Measurements from ENCODE around the gene SCAANT1. TPM values are rescaled to one million over a fixed set of nuclear protein-coding genes. Genes with fewer than 3 reads are reported as not detected.

Gene SCAANT1
- total and polyA plus RNA-seq, 8 donors: not detected

GRCh38 chr3:63914312-63914711 is 2.1 kb upstream of the SCAANT1 start:
- peak overlapping the region in 3 of 4 donors; percentile 56 to 70 (median 67) for H3K4me3 ChIP-seq
- peaks cover 15 to 40% (median 37%) of the 10 kb centered on the region in 4 donors for H3K36me3 ChIP-seq
- WGBS, 5 donors: 24 to 37% (median 30%) methylated on average over 5 of the region's 5 CpGs
- DNase-seq: peak; percentile 68 to 88
- intact Hi-C loops (cut with DNase I; ENCODE audit: low total_unique reads): loop anchor here (10.0 kb wide), 1 partner anchor 80 kb away; no protein-coding TSS in a partner anchor
- peaks cover 16 to 48% (median 41%) of the 10 kb centered on the region in 4 donors for H3K4me1 ChIP-seq
- no peaks in the 10 kb centered on the region for H3K9me3 ChIP-seq
- peak overlapping the region; percentile 58 to 100 (median 96) for H3K27ac ChIP-seq
- TF ChIP-seq POLR2A (IDR thresholded peaks at IDR 0.05): no peak
- TF ChIP-seq, protein P1, sequence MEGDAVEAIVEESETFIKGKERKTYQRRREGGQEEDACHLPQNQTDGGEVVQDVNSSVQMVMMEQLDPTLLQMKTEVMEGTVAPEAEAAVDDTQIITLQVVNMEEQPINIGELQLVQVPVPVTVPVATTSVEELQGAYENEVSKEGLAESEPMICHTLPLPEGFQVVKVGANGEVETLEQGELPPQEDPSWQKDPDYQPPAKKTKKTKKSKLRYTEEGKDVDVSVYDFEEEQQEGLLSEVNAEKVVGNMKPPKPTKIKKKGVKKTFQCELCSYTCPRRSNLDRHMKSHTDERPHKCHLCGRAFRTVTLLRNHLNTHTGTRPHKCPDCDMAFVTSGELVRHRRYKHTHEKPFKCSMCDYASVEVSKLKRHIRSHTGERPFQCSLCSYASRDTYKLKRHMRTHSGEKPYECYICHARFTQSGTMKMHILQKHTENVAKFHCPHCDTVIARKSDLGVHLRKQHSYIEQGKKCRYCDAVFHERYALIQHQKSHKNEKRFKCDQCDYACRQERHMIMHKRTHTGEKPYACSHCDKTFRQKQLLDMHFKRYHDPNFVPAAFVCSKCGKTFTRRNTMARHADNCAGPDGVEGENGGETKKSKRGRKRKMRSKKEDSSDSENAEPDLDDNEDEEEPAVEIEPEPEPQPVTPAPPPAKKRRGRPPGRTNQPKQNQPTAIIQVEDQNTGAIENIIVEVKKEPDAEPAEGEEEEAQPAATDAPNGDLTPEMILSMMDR (IDR thresholded peaks at IDR 0.05): no peak
- peak in 1 of 3 donors; percentile 51 for TF ChIP-seq POLR2AphosphoS5 (IDR thresholded peaks at IDR 0.05)
- TF ChIP-seq EP300 (IDR thresholded peaks at IDR 0.05): no peak
- H3K27me3 ChIP-seq: no peaks in the 10 kb centered on the region

DNA sequence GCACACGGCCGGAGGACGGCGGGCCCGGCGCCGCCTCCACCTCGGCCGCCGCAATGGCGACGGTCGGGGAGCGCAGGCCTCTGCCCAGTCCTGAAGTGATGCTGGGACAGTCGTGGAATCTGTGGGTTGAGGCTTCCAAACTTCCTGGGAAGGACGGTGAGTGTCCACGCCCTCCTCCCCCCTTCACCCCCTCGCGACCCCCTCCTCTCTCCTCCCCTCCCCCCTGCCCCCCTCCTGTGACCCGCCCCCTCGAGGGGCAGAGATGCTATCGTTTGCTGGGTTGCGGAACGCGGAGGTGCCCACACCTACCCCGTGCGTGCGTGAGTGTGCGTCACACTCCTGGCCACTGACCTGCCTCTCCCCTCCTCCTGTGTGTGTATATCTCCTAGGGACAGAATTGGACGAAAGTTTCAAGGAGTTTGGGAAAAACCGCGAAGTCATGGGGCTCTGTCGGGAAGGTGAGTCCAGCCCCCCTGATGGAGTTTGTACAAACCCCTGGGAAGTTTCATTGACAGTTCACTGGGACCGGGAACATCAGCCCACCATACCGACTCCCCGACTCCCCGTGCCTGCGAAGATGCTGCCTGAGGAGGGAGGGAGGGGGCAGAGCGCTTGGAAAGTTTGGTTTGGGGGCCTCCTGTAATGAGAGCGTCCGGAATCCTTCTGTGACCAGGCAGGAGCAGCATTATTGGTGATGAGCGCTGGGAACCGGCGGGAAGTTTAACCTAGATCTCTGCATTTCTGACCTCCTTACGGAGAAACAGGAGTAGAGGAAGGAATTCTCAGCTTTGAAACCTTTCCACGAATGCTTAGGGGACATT is 795 bp upstream of the SCAANT1 start:
- peaks cover 16 to 38% (median 37%) of the 10 kb centered on the region in 4 donors for H3K4me1 ChIP-seq
- DNase-seq: peak; percentile 76 to 91
- peak overlapping the region; percentile 94 to 100 (median 99) for H3K27ac ChIP-seq
- no peaks in the 10 kb centered on the region for H3K27me3 ChIP-seq
- peak overlapping the region; percentile 56 to 93 (median 68) for H3K4me3 ChIP-seq
- intact Hi-C loops (cut with DNase I; ENCODE audit: low total_unique reads): loop anchor here (10.0 kb wide), 1 partner anchor 82 kb away; no protein-coding TSS in a partner anchor
- peaks cover 11 to 29% (median 25%) of the 10 kb centered on the region in 4 donors for H3K36me3 ChIP-seq
- 3 to 7% (median 4%) methylated on average over 24 to 46 of the region's 46 CpGs for WGBS, 5 donors
- H3K9me3 ChIP-seq: no peaks in the 10 kb centered on the region
- no peak for TF ChIP-seq EP300 (IDR thresholded peaks at IDR 0.05)
- TF ChIP-seq POLR2A (IDR thresholded peaks at IDR 0.05): no peak
- peak; percentile 25 to 48 (median 40) for TF ChIP-seq POLR2AphosphoS5 (IDR thresholded peaks at IDR 0.05)
- TF ChIP-seq, protein P1 (IDR thresholded peaks at IDR 0.05): no peak

DNA sequence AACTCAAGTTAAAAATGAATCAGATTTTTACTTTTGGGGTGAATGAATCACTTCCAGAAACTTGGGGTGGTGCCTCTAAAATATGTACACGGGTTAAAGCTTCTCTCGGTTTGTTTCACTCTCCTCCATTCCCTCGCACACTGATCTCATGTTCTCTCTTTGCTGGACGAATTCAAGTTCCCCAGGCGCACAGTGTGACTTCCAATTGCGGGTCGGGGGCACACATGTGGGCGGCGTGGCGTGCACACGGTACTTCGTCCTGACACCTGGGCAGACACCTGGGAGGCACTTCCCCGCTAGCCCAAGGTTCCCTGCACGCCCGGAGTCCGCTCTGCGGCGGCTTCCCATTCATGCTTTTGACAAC is 692 bp downstream of the SCAANT1 start:
- Histone ChIP-seq H3K9me3 (no peaks in the 10 kb centered on the region), H3K27ac (peak overlapping the region; percentile 94 to 100 (median 99)), H3K36me3 (peaks cover 4 to 18% (median 11%) of the 10 kb centered on the region in 4 donors), H3K27me3 (no peaks in the 10 kb centered on the region), H3K4me3 (peak overlapping the region; percentile 56 to 93 (median 68)), H3K4me1 (peaks cover 16 to 38% (median 36%) of the 10 kb centered on the region in 4 donors)
- DNase-seq: no peak
- TF ChIP-seq, protein P1 (IDR thresholded peaks at IDR 0.05): no peak
- TF ChIP-seq EP300 (IDR thresholded peaks at IDR 0.05): no peak
- no peak for TF ChIP-seq POLR2A (IDR thresholded peaks at IDR 0.05)
- TF ChIP-seq POLR2AphosphoS5 (IDR thresholded peaks at IDR 0.05): no peak
- intact Hi-C loops (cut with DNase I; ENCODE audit: low total_unique reads): loop anchor here (10.0 kb wide), 1 partner anchor 83 kb away; no protein-coding TSS in a partner anchor
- 0 to 1% (median 1%) methylated on average over 12 to 18 of the region's 18 CpGs for WGBS, 5 donors

GRCh38 chr3:63910891-63911290 is 1.3 kb downstream of the SCAANT1 start:
- H3K27ac ChIP-seq: peak overlapping the region in 4 of 5 donors; percentile 94 to 100 (median 98)
- peak overlapping the region; percentile 56 to 93 (median 68) for H3K4me3 ChIP-seq
- intact Hi-C loops (cut with DNase I; ENCODE audit: low total_unique reads): loop anchor here (10.0 kb wide), 1 partner anchor 84 kb away; no protein-coding TSS in a partner anchor

More at GRCh38 chr3:63910891-63911290, 1.3 kb downstream of the SCAANT1 start:
- 10 to 44% (median 26%) methylated on average over 1 of the region's 1 CpG for WGBS, 5 donors
- H3K4me1 ChIP-seq: peaks cover 16 to 38% (median 36%) of the 10 kb centered on the region in 4 donors
- TF ChIP-seq, protein P1 (IDR thresholded peaks at IDR 0.05): no peak
- TF ChIP-seq POLR2A (IDR thresholded peaks at IDR 0.05) (no peak), POLR2AphosphoS5 (IDR thresholded peaks at IDR 0.05) (no peak), EP300 (IDR thresholded peaks at IDR 0.05) (no peak)
- H3K36me3 ChIP-seq: peaks cover 0 to 12% (median 12%) of the 10 kb centered on the region in 4 donors
- no peaks in the 10 kb centered on the region for H3K9me3 ChIP-seq
- no peaks in the 10 kb centered on the region for H3K27me3 ChIP-seq
- DNase-seq: peak in 1 of 2 donors; percentile 50

Data from stomach (tissue), 9 donors.